ELF-1 (cell line): Measurements from ENCODE around the gene CCM2L.

ENCODE experiments used
- DNase-seq: peaks from one replicate; pipeline ENCODE4 v3.0.0-alpha.2; 2016; ENCODE audit warnings: low read depth, low spot score

Gene CCM2L

GRCh38 chr20:32056708-32057483 lies 46.7 kb downstream of the CCM2L start:
- no peak for DNase-seq

DNA sequence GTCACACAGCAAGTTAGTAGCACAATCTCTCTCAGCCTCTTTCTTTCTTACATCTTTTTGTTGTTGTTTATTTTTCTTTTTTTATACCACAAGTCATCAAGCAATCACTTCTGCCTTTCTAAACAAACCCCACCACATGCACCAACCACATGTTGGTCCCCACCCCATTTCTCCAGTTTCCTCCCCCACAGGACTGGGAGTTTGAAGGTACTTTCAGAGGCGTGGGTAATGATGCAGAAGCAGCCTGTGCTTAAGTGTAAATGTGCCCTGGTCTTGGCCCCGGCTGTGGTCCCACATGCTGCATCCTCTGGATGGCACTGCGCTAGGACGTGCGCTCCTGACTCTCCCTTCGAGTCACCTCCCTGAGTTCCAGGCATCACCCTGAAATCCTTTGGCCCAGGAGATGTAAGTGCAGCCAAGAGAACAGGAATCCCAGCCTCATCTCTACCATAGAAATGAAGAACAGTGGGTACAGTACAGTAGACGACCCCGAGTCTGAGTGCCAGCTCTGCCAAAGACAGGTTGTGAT lies 47.5 kb downstream of the CCM2L start:
- no peak for DNase-seq

GRCh38 chr20:32059189-32059588 lies 49.0 kb downstream of the CCM2L start:
- no peak for DNase-seq

DNA sequence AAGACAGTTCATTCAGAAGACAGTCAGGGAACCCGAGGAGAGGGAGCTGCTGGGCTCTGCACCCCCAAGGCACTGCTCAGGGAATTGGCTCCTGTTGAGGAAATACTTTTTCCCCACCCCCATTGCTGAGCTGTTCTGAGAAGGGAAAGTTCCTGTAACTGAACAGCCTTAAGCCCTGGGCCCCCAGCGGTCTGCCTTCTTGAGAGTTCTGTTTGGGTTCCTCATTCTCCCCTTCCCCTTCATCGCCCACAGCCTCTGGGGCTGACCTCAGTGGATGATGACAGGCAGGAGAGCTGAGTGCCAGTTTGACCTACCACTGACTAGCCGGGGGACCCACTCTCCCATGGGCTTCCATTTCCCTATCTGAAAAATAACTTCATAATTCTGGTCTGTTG lies 52.5 kb downstream of the CCM2L start:
- DNase-seq, result no peak

DNA sequence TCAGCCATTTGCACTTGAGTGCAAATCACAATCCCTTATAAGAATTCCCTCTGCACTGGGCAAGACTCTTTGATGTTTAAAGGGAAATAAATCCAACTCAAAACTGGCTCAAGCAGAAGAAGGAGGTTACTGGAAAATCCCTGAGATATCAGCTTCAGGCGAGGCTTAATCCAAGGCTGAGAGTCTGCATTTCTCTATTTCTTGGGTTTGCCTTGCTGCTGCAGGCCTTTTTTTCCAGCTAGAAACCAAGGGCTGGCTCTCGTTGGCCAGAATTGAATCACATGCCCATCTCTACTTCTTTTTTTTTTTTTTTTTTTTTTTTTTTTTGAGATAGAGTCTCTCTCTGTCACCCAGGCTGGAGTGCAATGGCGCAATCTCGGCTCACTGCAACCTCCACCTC lies 53.5 kb downstream of the CCM2L start:
- DNase-seq, result no peak

DNA sequence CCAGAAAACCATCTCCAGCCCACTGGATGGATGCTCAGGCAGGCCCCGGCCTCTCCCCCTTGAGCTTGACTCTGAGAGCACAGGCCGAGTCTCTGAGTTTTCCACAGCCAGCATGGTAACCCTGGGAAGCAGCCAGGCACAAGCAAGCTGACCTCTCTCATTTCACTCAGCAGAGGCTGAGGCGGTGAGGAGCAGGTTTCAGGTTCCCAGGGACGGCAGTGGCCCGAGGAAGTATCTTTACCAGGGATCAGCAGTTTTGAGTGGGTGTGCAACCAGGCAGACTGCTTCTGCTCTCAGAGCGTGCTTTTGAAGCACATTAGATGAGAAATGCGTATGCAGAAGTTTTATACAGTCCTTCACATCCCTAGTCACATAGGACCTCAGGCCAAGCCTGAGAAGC lies 54.4 kb downstream of the CCM2L start:
- no peak for DNase-seq

DNA sequence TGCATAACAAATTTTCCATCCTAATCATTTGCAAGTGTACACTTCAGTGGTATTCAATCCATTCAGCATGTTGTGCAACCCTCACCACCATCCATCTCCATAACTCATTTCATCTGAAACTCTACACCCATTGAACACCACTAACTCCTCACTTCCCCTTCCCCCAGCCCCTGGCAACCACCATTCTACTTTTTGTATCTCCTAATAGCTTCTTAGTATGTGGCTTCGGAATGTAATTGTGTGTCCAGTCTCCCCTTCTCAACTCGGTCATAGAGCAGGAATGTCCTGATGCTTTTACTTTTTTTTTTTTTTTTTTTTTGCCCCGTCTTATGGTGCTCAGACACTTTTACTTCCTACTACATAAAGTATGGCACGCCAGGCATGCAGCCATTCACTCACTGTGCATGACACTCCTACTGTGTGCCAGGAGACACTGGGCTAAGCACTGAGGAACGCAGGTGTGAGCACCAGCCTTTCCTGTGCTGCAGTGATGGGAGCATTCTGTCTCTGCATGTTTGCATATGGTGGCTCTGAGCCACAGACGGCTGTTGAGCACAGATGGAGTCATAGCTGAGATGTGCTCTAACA lies 57.1 kb downstream of the CCM2L start:
- no peak for DNase-seq

DNA sequence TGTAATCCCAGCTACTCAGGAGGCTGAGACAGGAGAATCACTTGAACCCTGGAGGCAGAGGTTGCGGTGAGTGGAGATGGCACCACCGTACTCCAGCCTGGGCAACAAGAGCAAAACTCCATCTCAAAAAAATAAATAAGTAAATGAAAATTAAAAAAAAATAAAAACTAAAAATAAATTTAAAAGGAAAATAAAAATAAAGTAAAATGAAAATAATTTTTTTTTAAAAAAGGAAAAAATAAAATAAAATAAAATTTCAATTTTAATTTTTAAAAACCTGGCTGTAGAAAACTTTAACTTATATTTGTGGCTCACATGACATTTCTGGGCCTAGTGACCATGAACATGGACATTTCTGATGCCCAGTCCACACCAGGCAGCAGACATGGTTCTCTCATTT lies 57.9 kb downstream of the CCM2L start:
- no peak for DNase-seq

GRCh38 chr20:32069711-32070110 lies 59.5 kb downstream of the CCM2L start:
- DNase-seq, result no peak

DNA sequence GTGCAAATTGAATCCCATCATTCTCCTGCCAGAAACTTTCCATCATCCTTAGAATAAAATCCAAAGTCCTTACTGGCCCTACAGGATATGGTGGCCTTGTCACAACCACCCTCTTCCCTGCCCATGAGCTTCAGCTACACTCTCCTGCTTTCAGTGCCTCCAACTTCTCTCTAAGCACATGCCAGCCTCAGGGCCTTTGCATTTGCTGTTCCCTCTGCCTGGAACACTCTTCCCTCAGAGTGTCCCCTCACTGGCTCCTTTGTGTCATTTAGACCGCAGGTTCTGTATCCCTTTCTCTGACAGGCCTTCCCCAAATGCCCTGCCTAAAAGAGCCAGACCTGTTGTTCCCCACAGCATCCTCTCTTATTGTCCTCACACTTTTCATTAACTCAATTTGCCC lies 60.0 kb downstream of the CCM2L start:
- DNase-seq, result no peak

GRCh38 chr20:32070690-32071213 lies 60.5 kb downstream of the CCM2L start:
- no peak for DNase-seq

GRCh38 chr20:32071395-32072167 lies 61.3 kb downstream of the CCM2L start:
- DNase-seq, result no peak

- DNase-seq, result no peak
Measured at GRCh38 chr20:32072168-32072750, 62.0 kb downstream of the CCM2L start.

GRCh38 chr20:32075534-32075933 lies 65.3 kb downstream of the CCM2L start:
- DNase-seq, result no peak

DNA sequence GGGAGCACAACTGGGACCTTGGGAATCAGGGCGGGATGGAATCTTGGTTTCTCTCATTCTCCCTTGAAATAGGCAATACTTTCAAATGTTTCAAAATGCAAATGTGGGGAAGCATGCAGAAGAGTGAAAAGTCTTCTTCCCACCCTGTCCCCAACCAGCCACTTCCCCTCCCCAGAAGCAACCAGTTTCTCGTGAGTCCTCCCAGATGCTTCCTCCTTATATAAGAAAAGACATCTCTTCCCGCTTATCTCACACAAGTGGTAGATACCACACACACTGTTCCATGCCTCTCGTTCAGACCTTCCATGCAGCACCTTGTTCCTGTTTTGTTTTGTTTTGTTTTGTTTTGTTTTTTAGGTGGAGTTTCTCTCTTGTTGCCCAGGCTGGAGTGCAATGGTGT lies 67.0 kb downstream of the CCM2L start:
- DNase-seq, result no peak

DNA sequence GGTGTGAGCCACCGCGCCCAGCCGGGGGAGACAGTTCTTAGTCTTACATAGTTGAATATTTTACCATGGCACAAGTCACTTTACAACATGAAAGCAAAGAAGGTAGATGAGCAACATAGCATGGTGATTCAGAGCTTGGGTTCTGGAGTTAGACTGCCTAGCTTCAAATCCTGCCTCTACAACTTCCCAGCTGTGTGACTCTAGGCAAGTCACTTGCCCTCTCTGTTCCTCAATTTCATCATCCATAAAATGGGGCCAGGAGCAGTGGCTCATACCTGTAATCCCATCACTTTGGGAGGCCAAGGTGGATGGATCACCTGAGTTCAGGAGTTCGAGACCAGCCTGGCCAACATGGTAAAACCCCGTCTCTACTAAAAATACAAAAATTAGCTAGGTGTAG lies 68.1 kb downstream of the CCM2L start:
- no peak for DNase-seq

DNA sequence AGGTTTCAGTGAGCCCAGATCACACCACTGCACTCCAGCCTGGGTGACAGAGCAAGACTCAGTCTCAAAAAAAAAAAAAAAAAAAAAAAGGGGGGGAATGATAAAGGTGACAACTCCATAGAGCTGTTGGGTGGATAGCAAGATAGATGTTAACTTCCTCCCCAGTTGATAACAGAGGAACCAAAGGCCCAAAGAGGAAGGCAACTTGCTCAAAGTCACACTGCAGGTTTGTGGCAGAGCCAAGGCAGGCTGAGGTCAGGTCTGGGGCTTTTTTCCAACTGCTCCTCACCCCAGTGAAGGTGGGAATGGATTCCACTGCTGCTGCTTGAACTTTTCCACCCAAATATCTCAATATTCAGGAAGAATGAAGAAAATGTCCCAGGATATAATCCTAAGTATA lies 68.6 kb downstream of the CCM2L start:
- no peak for DNase-seq

DNA sequence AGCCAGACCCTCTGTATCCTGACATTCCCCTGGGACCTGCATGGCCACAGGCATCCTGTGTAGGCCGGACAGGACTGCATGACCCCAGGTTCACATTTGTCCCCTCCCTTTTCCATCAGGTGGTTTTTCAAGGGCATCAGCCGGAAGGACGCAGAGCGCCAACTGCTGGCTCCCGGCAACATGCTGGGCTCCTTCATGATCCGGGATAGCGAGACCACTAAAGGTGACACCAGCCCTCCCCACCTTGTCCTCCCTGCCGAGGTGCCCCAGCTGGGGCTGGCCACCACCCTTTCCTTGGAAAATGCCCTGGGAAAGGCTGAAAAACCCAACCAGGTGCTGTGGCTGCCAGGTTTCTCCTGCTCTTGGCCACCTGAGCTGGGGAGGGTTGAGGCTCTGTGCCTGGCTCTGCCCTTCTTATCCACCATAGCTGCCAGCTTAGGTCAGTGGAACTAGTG lies 69.4 kb downstream of the CCM2L start:
- DNase-seq, result peak; percentile 15

GRCh38 chr20:32080783-32081182 lies 70.5 kb downstream of the CCM2L start:
- no peak for DNase-seq
